Hindlimb muscle (tissue), 1 donor: ENCODE data around the gene TARBP2. TPM values are rescaled to one million over a fixed set of nuclear protein-coding genes. Genes with fewer than 3 reads are reported as not detected.

Experiments
- polyA plus RNA-seq: library from polyadenylated mRNA; unstranded; fragments of 120-200 nt; gene quantifications from one replicate; pipeline ENCODE4 v1.2.1, GENCODE V29; 2013; ENCODE audit not compliant: insufficient read length

Gene TARBP2
- polyA plus RNA-seq, 1 donor = 24.7 TPM

Other genes with a start within 250 kb of the TARBP2 start
- gene ESPL1, start 233.0 kb upstream of the TARBP2 start, polyA plus RNA-seq = 5.1 TPM
- gene PFDN5, start 205.7 kb upstream of the TARBP2 start, polyA plus RNA-seq = 416 TPM
- gene MYG1, start 201.6 kb upstream of the TARBP2 start, polyA plus RNA-seq = 38.9 TPM
- 55.9 TPM for gene AAAS, start 179.7 kb upstream of the TARBP2 start, polyA plus RNA-seq
- gene SP7, start 164.9 kb upstream of the TARBP2 start, polyA plus RNA-seq = 0.13 TPM
- gene SP1, start 121.1 kb upstream of the TARBP2 start, polyA plus RNA-seq = 39.9 TPM
- gene AMHR2, start 77.4 kb upstream of the TARBP2 start, polyA plus RNA-seq = not detected
- gene PRR13, start 59.5 kb upstream of the TARBP2 start, polyA plus RNA-seq = 50.8 TPM
- gene PCBP2, start 49.2 kb upstream of the TARBP2 start, polyA plus RNA-seq = 560 TPM
- gene MAP3K12, start 1.8 kb upstream of the TARBP2 start, polyA plus RNA-seq = 18.4 TPM
- gene NPFF, start 6.2 kb downstream of the TARBP2 start, polyA plus RNA-seq = 0.48 TPM
- 54.4 TPM for gene ATF7, start 125.1 kb downstream of the TARBP2 start, polyA plus RNA-seq
- 826 TPM for gene ATP5MC2, start 174.8 kb downstream of the TARBP2 start, polyA plus RNA-seq
- 97.2 TPM for gene CALCOCO1, start 226.2 kb downstream of the TARBP2 start, polyA plus RNA-seq